Activated naive CD8-positive, alpha-beta T cell treated with anti-CD3 and anti-CD28 coated beads, Interleukin-2, amount 10 ng/mL, durations not matched to agents 7 days and 5 days (primary cell): ENCODE data around the gene POU4F2. TPM values are rescaled to one million over a fixed set of nuclear protein-coding genes. Genes with fewer than 3 reads are reported as not detected.

ENCODE experiments used
- ATAC-seq: fragments of 150-1000 bp; cut with Tn5 transposase; one replicate; pipeline ENCODE4 v1.10.0; 2021; ENCODE audit warnings: low read depth, moderate library complexity
- POLR2A ChIA-PET: fragments of 350-600 bp; sonication (Branson Sonifier 250); formaldehyde crosslinking; loops from one replicate; lab custom pipeline; 2021; ENCODE audit warnings: antibody characterized with exemption; lab: Charles Lee
- DNase-seq: peaks from one replicate; pipeline ENCODE4 v3.0.0; 2021
- H3K27ac Mint-ChIP-seq: one replicate; pipeline ENCODE4 v1.8.0; 2022; ENCODE audit warnings: mild to moderate bottlenecking, mixed read lengths
- H3K27me3 Mint-ChIP-seq: one replicate; pipeline ENCODE4 v1.8.0; 2022; ENCODE audit warnings: mild to moderate bottlenecking, moderate library complexity, mixed read lengths
- H3K36me3 Mint-ChIP-seq: one replicate; pipeline ENCODE4 v1.8.0; 2021; ENCODE audit warnings: mild to moderate bottlenecking, mixed read lengths
- H3K4me1 Mint-ChIP-seq: one replicate; pipeline ENCODE4 v1.8.0; 2021; ENCODE audit warnings: mixed read lengths
- H3K4me3 Mint-ChIP-seq: one replicate; pipeline ENCODE4 v1.8.0; 2022; ENCODE audit warnings: mild to moderate bottlenecking, moderate library complexity, mixed read lengths
- H3K9me3 Mint-ChIP-seq: one replicate; pipeline ENCODE4 v1.8.0; 2021; ENCODE audit warnings: mixed read lengths
- total RNA-seq, 2 experiments: library from RNA; stranded (reverse); gene quantifications; one replicate each; pipeline ENCODE4 v1.2.3, GENCODE V29; 2021

Gene POU4F2
- total RNA-seq = not detected

GRCh38 chr4:146638786-146639505 lies at the start of gene POU4F2:
POU4F2 (plus strand) TSS chr4:146638893; CDS start chr4:146639141, 248 bp downstream.
- Mint-ChIP-seq H3K36me3 (peaks cover 1% of the 10 kb centered on the region), H3K27me3 (peaks cover 83% of the 10 kb centered on the region), H3K27ac (peak within 1 kb of the TSS; percentile 77), H3K4me1 (peaks cover 10% of the 10 kb centered on the region), H3K4me3 (peak within 1 kb of the TSS; percentile 57), H3K9me3 (peaks cover 9% of the 10 kb centered on the region)
- ATAC-seq (no peak), DNase-seq (peak; percentile 41)
- POLR2A ChIA-PET = no interaction called here

GRCh38 chr4:146590801-146591200 lies 47.9 kb upstream of the POU4F2 start:
- no peak for ATAC-seq
- DNase-seq = no peak
- Mint-ChIP-seq H3K36me3 (no peaks in the 10 kb centered on the region), H3K27ac (no peak overlapping the region), H3K27me3 (no peaks in the 10 kb centered on the region), H3K4me1 (no peaks in the 10 kb centered on the region), H3K4me3 (no peak overlapping the region), H3K9me3 (peaks cover 8% of the 10 kb centered on the region)
- POLR2A ChIA-PET = no interaction called here

- Mint-ChIP-seq H3K36me3 (no peaks in the 10 kb centered on the region), H3K27ac (no peak overlapping the region), H3K9me3 (peaks cover 9% of the 10 kb centered on the region), H3K4me1 (no peaks in the 10 kb centered on the region), H3K4me3 (no peak overlapping the region), H3K27me3 (no peaks in the 10 kb centered on the region)
- POLR2A ChIA-PET = no interaction called here
- no peak for DNase-seq
- ATAC-seq = no peak
Measured at GRCh38 chr4:146592019-146592418, 46.7 kb upstream of the POU4F2 start.

- Mint-ChIP-seq H3K4me3 (no peak overlapping the region), H3K4me1 (peaks cover 5% of the 10 kb centered on the region), H3K27ac (no peak overlapping the region), H3K27me3 (peaks cover 76% of the 10 kb centered on the region), H3K9me3 (peaks cover 5% of the 10 kb centered on the region), H3K36me3 (no peaks in the 10 kb centered on the region)
- ATAC-seq (no peak), DNase-seq (no peak)
- POLR2A ChIA-PET = no interaction called here
Measured at GRCh38 chr4:146632770-146633470, 5.8 kb upstream of the POU4F2 start.

GRCh38 chr4:146633471-146633800 lies 5.3 kb upstream of the POU4F2 start:
- no peak for DNase-seq
- Mint-ChIP-seq H3K36me3 (no peaks in the 10 kb centered on the region), H3K4me3 (no peak overlapping the region), H3K27me3 (peaks cover 81% of the 10 kb centered on the region), H3K4me1 (peaks cover 5% of the 10 kb centered on the region), H3K27ac (no peak overlapping the region), H3K9me3 (peaks cover 5% of the 10 kb centered on the region)
- POLR2A ChIA-PET = no interaction called here
- no peak for ATAC-seq

GRCh38 chr4:146634825-146635224 lies 3.9 kb upstream of the POU4F2 start:
- no peak for ATAC-seq
- no peak overlapping the region for H3K4me3 Mint-ChIP-seq
- peaks cover 82% of the 10 kb centered on the region for H3K27me3 Mint-ChIP-seq
- H3K36me3 Mint-ChIP-seq = peaks cover 1% of the 10 kb centered on the region
- peaks cover 5% of the 10 kb centered on the region for H3K9me3 Mint-ChIP-seq
- H3K4me1 Mint-ChIP-seq = peaks cover 6% of the 10 kb centered on the region
- POLR2A ChIA-PET = no interaction called here
- DNase-seq = no peak
- no peak overlapping the region for H3K27ac Mint-ChIP-seq

- POLR2A ChIA-PET = no interaction called here
- peak; percentile 23 for DNase-seq
- H3K27me3 Mint-ChIP-seq = peaks cover 88% of the 10 kb centered on the region
- no peak for ATAC-seq
- peaks cover 10% of the 10 kb centered on the region for H3K4me1 Mint-ChIP-seq
- H3K36me3 Mint-ChIP-seq = peaks cover 1% of the 10 kb centered on the region
- H3K9me3 Mint-ChIP-seq = peaks cover 10% of the 10 kb centered on the region
- peak overlapping the region; percentile 57 for H3K4me3 Mint-ChIP-seq
- peak overlapping the region; percentile 77 for H3K27ac Mint-ChIP-seq
Measured at GRCh38 chr4:146637621-146638332, 916 bp upstream of the POU4F2 start.

GRCh38 chr4:146638333-146638785 lies 334 bp upstream of the POU4F2 start:
- H3K4me3 Mint-ChIP-seq = peak overlapping the region; percentile 57
- no peak overlapping the region for H3K27ac Mint-ChIP-seq
- peaks cover 10% of the 10 kb centered on the region for H3K4me1 Mint-ChIP-seq
- POLR2A ChIA-PET = no interaction called here
- peaks cover 1% of the 10 kb centered on the region for H3K36me3 Mint-ChIP-seq
- peak; percentile 31 for DNase-seq
- H3K9me3 Mint-ChIP-seq = peaks cover 12% of the 10 kb centered on the region
- no peak for ATAC-seq
- H3K27me3 Mint-ChIP-seq = peaks cover 86% of the 10 kb centered on the region

- Mint-ChIP-seq H3K4me3 (peak overlapping the region; percentile 32), H3K27ac (peak overlapping the region; percentile 60), H3K4me1 (peaks cover 10% of the 10 kb centered on the region), H3K36me3 (peaks cover 1% of the 10 kb centered on the region), H3K27me3 (peaks cover 82% of the 10 kb centered on the region), H3K9me3 (peaks cover 8% of the 10 kb centered on the region)
- no peak for ATAC-seq
- POLR2A ChIA-PET = no interaction called here
- peak; percentile 19 for DNase-seq
Measured at GRCh38 chr4:146639506-146639932, 826 bp downstream of the POU4F2 start.

- POLR2A ChIA-PET = no interaction called here
- Mint-ChIP-seq H3K27me3 (peaks cover 81% of the 10 kb centered on the region), H3K27ac (peak overlapping the region; percentile 67), H3K4me3 (no peak overlapping the region), H3K9me3 (peaks cover 8% of the 10 kb centered on the region), H3K36me3 (peaks cover 1% of the 10 kb centered on the region), H3K4me1 (peaks cover 10% of the 10 kb centered on the region)
- DNase-seq = peak; percentile 28
- ATAC-seq = no peak
Measured at GRCh38 chr4:146640021-146640464, 1.4 kb downstream of the POU4F2 start.

- ATAC-seq (no peak), DNase-seq (peak; percentile 29)
- H3K4me1 Mint-ChIP-seq = peaks cover 10% of the 10 kb centered on the region
- peaks cover 8% of the 10 kb centered on the region for H3K9me3 Mint-ChIP-seq
- peaks cover 81% of the 10 kb centered on the region for H3K27me3 Mint-ChIP-seq
- POLR2A ChIA-PET = no interaction called here
- peak overlapping the region; percentile 67 for H3K27ac Mint-ChIP-seq
- no peak overlapping the region for H3K4me3 Mint-ChIP-seq
- H3K36me3 Mint-ChIP-seq = peaks cover 1% of the 10 kb centered on the region
Measured at GRCh38 chr4:146640465-146641061, 1.9 kb downstream of the POU4F2 start.

GRCh38 chr4:146641762-146642161 lies 3.1 kb downstream of the POU4F2 start:
- Mint-ChIP-seq H3K27me3 (peaks cover 79% of the 10 kb centered on the region), H3K9me3 (peaks cover 8% of the 10 kb centered on the region), H3K36me3 (peaks cover 1% of the 10 kb centered on the region), H3K4me3 (peak overlapping the region; percentile 45), H3K4me1 (peaks cover 10% of the 10 kb centered on the region), H3K27ac (peak overlapping the region; percentile 67)
- no peak for ATAC-seq
- POLR2A ChIA-PET = no interaction called here
- DNase-seq = no peak

GRCh38 chr4:146643812-146644401 lies 5.2 kb downstream of the POU4F2 start:
- no peak overlapping the region for H3K27ac Mint-ChIP-seq
- peaks cover 1% of the 10 kb centered on the region for H3K36me3 Mint-ChIP-seq

More at GRCh38 chr4:146643812-146644401, 5.2 kb downstream of the POU4F2 start:
- Mint-ChIP-seq H3K4me1 (peaks cover 5% of the 10 kb centered on the region), H3K4me3 (no peak overlapping the region), H3K9me3 (peaks cover 8% of the 10 kb centered on the region), H3K27me3 (peaks cover 75% of the 10 kb centered on the region)
- ATAC-seq = no peak
- no peak for DNase-seq
- POLR2A ChIA-PET = no interaction called here
